CD14-positive monocyte (primary cell): ENCODE results near the gene CCND1. TPM values are rescaled to one million over a fixed set of nuclear protein-coding genes. Genes with fewer than 3 reads are reported as not detected.

Experiments
- DNase-seq, 3 donors: peaks; one replicate each; pipeline ENCODE4 v3.0.0-alpha.2; 2011 to 2022
- H2AFZ ChIP-seq: 2 replicates; pipeline ENCODE4 v1.6.0; 2012; ENCODE audit warnings: mild to moderate bottlenecking, low read depth, low read length, inconsistent platforms; ENCODE audit not compliant: insufficient read depth, poor library complexity, severe bottlenecking
- H3K27ac ChIP-seq, 2 donors: 1 replicate in 1 of 2; 2 replicates in 1 of 2; pipeline ENCODE4 v1.5.1; 2012 to 2013; ENCODE audit warnings: low read length in 2 of 2, control low read depth in 1 of 2, inconsistent platforms in 1 of 2, low read depth in 1 of 2, mild to moderate bottlenecking in 1 of 2
- H3K27me3 ChIP-seq, 2 donors: one replicate each; pipeline versions ENCODE4 v1.6.0 to v1.6.1; 2011 to 2013; ENCODE audit warnings: low read length in 2 of 2; ENCODE audit not compliant: control insufficient read depth in 2 of 2, insufficient read depth in 2 of 2
- H3K36me3 ChIP-seq, 2 donors: replicated peaks in 1 of 2; 1 replicate in 1 of 2; 2 replicates in 1 of 2; pipeline versions ENCODE4 v1.5.1 to v1.6.1; 2012 to 2013; ENCODE audit warnings: low read length in 2 of 2, control low read depth in 1 of 2, inconsistent platforms in 1 of 2, mild to moderate bottlenecking in 1 of 2; ENCODE audit not compliant: insufficient read depth in 2 of 2, control insufficient read depth in 1 of 2
- H3K4me1 ChIP-seq, 2 donors: 1 replicate in 1 of 2; 2 replicates in 1 of 2; pipeline versions ENCODE4 v1.5.1 to v1.6.1; 2012 to 2013; ENCODE audit warnings: low read length in 2 of 2, control low read depth in 1 of 2, inconsistent platforms in 1 of 2, mild to moderate bottlenecking in 1 of 2, moderate library complexity in 1 of 2; ENCODE audit not compliant: insufficient read depth in 2 of 2, control insufficient read depth in 1 of 2
- H3K4me2 ChIP-seq: replicated peaks from 2 replicates; pipeline ENCODE3; 2012; ENCODE audit warnings: low read length, moderate library complexity, mild to moderate bottlenecking; ENCODE audit not compliant: poor library complexity, severe bottlenecking; ENCODE audit errors: extremely low read depth
- H3K4me3 ChIP-seq, 3 experiments: fragments of 200-600 bp in 1 of 3; sonication (generic) in 1 of 3; replicated peaks in 1 of 3; 1 replicate in 2 of 3; 2 replicates in 1 of 3; pipeline ENCODE4 v1.5.1; 2011 to 2013; ENCODE audit warnings: low read length in 3 of 3, mild to moderate bottlenecking in 3 of 3, control low read depth in 2 of 3, low read depth in 2 of 3, inconsistent platforms in 1 of 3, moderate library complexity in 1 of 3
- H3K79me2 ChIP-seq: 2 replicates; pipeline ENCODE4 v1.6.0; 2012; ENCODE audit warnings: mild to moderate bottlenecking, control low read depth, inconsistent platforms, low read length, moderate library complexity; ENCODE audit not compliant: insufficient read depth
- H3K9ac ChIP-seq: 2 replicates; pipeline ENCODE4 v1.6.0; 2017; ENCODE audit warnings: low read length, mild to moderate bottlenecking; ENCODE audit not compliant: insufficient read depth, poor library complexity, severe bottlenecking
- H3K9me3 ChIP-seq, 2 donors: replicated peaks in 1 of 2; 1 replicate in 1 of 2; 2 replicates in 1 of 2; pipeline versions ENCODE4 v1.5.1 to v1.6.1; 2012 to 2013; ENCODE audit warnings: low read length in 2 of 2, control low read depth in 1 of 2; ENCODE audit not compliant: control insufficient read depth in 1 of 2, insufficient read depth in 1 of 2
- H4K20me1 ChIP-seq: 2 replicates; pipeline ENCODE4 v1.6.0; 2012; ENCODE audit warnings: mild to moderate bottlenecking, low read length, control low read depth, moderate library complexity; ENCODE audit not compliant: insufficient read depth
- H3K27ac Mint-ChIP-seq, 7 donors: one replicate each; pipeline ENCODE4 v1.8.0; 2020; ENCODE audit warnings: mild to moderate bottlenecking in 7 of 7, mixed read lengths in 7 of 7, moderate library complexity in 6 of 7, inconsistent platforms in 2 of 7
- H3K27me3 Mint-ChIP-seq, 3 donors: one replicate each; pipeline ENCODE4 v1.8.0; 2021 to 2022; ENCODE audit warnings: low read depth in 3 of 3, mild to moderate bottlenecking in 3 of 3, mixed read lengths in 3 of 3, moderate library complexity in 3 of 3, inconsistent platforms in 1 of 3
- H3K36me3 Mint-ChIP-seq, 2 donors: one replicate each; pipeline ENCODE4 v1.8.0; 2020; ENCODE audit warnings: mixed read lengths in 2 of 2, inconsistent platforms in 1 of 2, mild to moderate bottlenecking in 1 of 2
- H3K4me1 Mint-ChIP-seq: one replicate; pipeline ENCODE4 v1.8.0; 2020; ENCODE audit warnings: mild to moderate bottlenecking, mixed read lengths
- H3K4me3 Mint-ChIP-seq, 2 donors: one replicate each; pipeline ENCODE4 v1.8.0; 2020; ENCODE audit warnings: mild to moderate bottlenecking in 2 of 2, mixed read lengths in 2 of 2, moderate library complexity in 1 of 2
- H3K9me3 Mint-ChIP-seq, 7 donors: one replicate each; pipeline ENCODE4 v1.8.0; 2020 to 2022; ENCODE audit warnings: mixed read lengths in 7 of 7, mild to moderate bottlenecking in 6 of 7, moderate library complexity in 6 of 7, inconsistent platforms in 2 of 7
- CTCF ChIP-seq: fragments of 200-600 bp; IDR thresholded peaks from one replicate; pipeline ENCODE4 v1.8.0; 2022; ENCODE audit warnings: antibody characterized with exemption, mild to moderate bottlenecking
- WGBS: methylation state at CpG from one replicate; pipeline ENCODE4 v1.1.5; 2013; ENCODE audit warnings: missing lambda C conversion rate; ENCODE audit not compliant: insufficient coverage; 5-methylcytosine and 5-hydroxymethylcytosine counted together
- intact Hi-C, 2 donors: fragments of 100-400 bp; cut with micrococcal nuclease; formaldehyde crosslinking; loops; one replicate each; pipeline versions ENCODE4 v1.15.0 to v1.15.1; 2023
- polyA plus RNA-seq, 3 donors: library from polyadenylated mRNA; depleted of rRNA in 1 of 3; unstranded in 2 of 3; stranded (reverse) in 1 of 3; fragments of 300-500 nt in 2 of 3; fragments of >200 nt in 1 of 3; fragmentation: Illumina TruSeq in 2 of 3; gene quantifications; 1 replicate in 2 of 3; 2 replicates in 1 of 3; pipeline ENCODE4 v1.2.3, GENCODE V29; 2012 to 2021

The CCND1 gene
- polyA plus RNA-seq, 3 donors, result 0.01 TPM; not detected in 2

GRCh38 chr11:69630424-69630823 is 10.5 kb upstream of the CCND1 start:
- no peak overlapping the region for H3K4me3 Mint-ChIP-seq
- Histone ChIP-seq H3K4me1 (no peaks in the 10 kb centered on the region), H3K4me2 (no peak overlapping the region), H3K27me3 (peaks cover under 1 to 21% of the 10 kb centered on the region in 2 donors), H3K36me3 (no peaks in the 10 kb centered on the region), H3K9me3 (peaks cover 15 to 19% of the 10 kb centered on the region in 2 donors), H3K4me3 (no peak overlapping the region), H2AFZ (no peak overlapping the region), H3K9ac (no peak overlapping the region), H3K79me2 (no peaks in the 10 kb centered on the region), H3K27ac (no peak overlapping the region), H4K20me1 (no peaks in the 10 kb centered on the region)
- H3K4me1 Mint-ChIP-seq, result no peaks in the 10 kb centered on the region
- H3K9me3 Mint-ChIP-seq, result peaks cover 10 to 23% (median 18%) of the 10 kb centered on the region in 7 donors
- no peaks in the 10 kb centered on the region for H3K36me3 Mint-ChIP-seq
- H3K27me3 Mint-ChIP-seq, result peaks cover 23 to 44% (median 28%) of the 10 kb centered on the region in 3 donors
- 100% methylated on average over 1 of the region's 8 CpGs for WGBS
- intact Hi-C loops, result no loop called here
- TF ChIP-seq CTCF, result no peak
- no peak overlapping the region for H3K27ac Mint-ChIP-seq
- DNase-seq, result no peak

- H3K27ac ChIP-seq, result no peak overlapping the region
- peaks cover 24 to 45% of the 10 kb centered on the region in 2 donors for H3K27me3 ChIP-seq
- H3K9me3 ChIP-seq, result peaks cover 19 to 22% of the 10 kb centered on the region in 2 donors
- DNase-seq, result no peak
- H3K4me1 Mint-ChIP-seq, result peaks cover 10% of the 10 kb centered on the region
- H3K36me3 ChIP-seq, result no peaks in the 10 kb centered on the region
- no peaks in the 10 kb centered on the region for H4K20me1 ChIP-seq
- H3K4me2 ChIP-seq, result no peak overlapping the region
- peaks cover 13 to 16% of the 10 kb centered on the region in 2 donors for H3K4me1 ChIP-seq
- H3K4me3 Mint-ChIP-seq, result no peak overlapping the region
- no peaks in the 10 kb centered on the region for H3K36me3 Mint-ChIP-seq
- no peak for TF ChIP-seq CTCF
- H3K9ac ChIP-seq, result no peak overlapping the region
- no peak overlapping the region for H3K27ac Mint-ChIP-seq
- intact Hi-C loops, result no loop called here
- no peak overlapping the region for H2AFZ ChIP-seq
- 100% methylated on average over 2 of the region's 4 CpGs for WGBS
- H3K79me2 ChIP-seq, result no peaks in the 10 kb centered on the region
- peaks cover 42 to 67% (median 52%) of the 10 kb centered on the region in 3 donors for H3K27me3 Mint-ChIP-seq
- peaks cover 10 to 29% (median 18%) of the 10 kb centered on the region in 7 donors for H3K9me3 Mint-ChIP-seq
- no peak overlapping the region for H3K4me3 ChIP-seq
These were observed 8.1 kb upstream of the CCND1 start for GRCh38 chr11:69632900-69633299.
